OCI-LY7 (cell line): ENCODE data around the gene MAPK8IP3. TPM values are rescaled to one million over a fixed set of nuclear protein-coding genes. Genes with fewer than 3 reads are reported as not detected.

Source experiments
- BruUV-seq: library from RNA; stranded (reverse); fragments of 400-500 nt; replicated peaks from 2 replicates; lab custom pipeline; 2021; lab: Mats Ljungman, UMichigan
- CTCF ChIA-PET: fragments of 300-600 bp; sonication (Branson Sonifier 250); formaldehyde crosslinking; loops from one replicate; lab custom pipeline; 2022; ENCODE audit warnings: antibody characterized with exemption; ENCODE audit not compliant: unreplicated experiment; lab: Charles Lee
- POLR2A ChIA-PET: fragments of 300-600 bp; sonication (Branson Sonifier 250); formaldehyde crosslinking; loops from one replicate; lab custom pipeline; 2022; ENCODE audit warnings: antibody characterized with exemption; lab: Charles Lee
- DNase-seq: peaks from one replicate; pipeline ENCODE4 v3.0.0-alpha.2; 2015; ENCODE audit warnings: low spot score
- H2AFZ ChIP-seq: fragments of 200-600 bp; sonication (generic), shearing (Covaris generic); 2 replicates; pipeline ENCODE4 v1.6.1; 2014; ENCODE audit warnings: mild to moderate bottlenecking, antibody characterized with exemption, low read length, moderate library complexity
- H3K27ac ChIP-seq: fragments of 200-600 bp; sonication (generic); 2 replicates; pipeline ENCODE4 v1.5.1; 2014; ENCODE audit warnings: mixed run types, low read depth, mild to moderate bottlenecking, moderate library complexity, low read length, inconsistent platforms; ENCODE audit not compliant: poor library complexity, severe bottlenecking
- H3K36me3 ChIP-seq: fragments of 200-600 bp; sonication (generic); 2 replicates; pipeline ENCODE4 v1.6.1; 2014; ENCODE audit warnings: mild to moderate bottlenecking, antibody characterized with exemption, low read length, moderate library complexity, mixed read lengths; ENCODE audit not compliant: insufficient read depth
- H3K4me1 ChIP-seq: fragments of 200-600 bp; sonication (generic); 2 replicates; pipeline ENCODE4 v1.5.1; 2014; ENCODE audit warnings: mild to moderate bottlenecking, low read length; ENCODE audit not compliant: insufficient read depth, poor library complexity, severe bottlenecking
- H3K4me2 ChIP-seq: fragments of 200-600 bp; sonication (generic); 2 replicates; pipeline ENCODE4 v1.6.1; 2014; ENCODE audit warnings: mild to moderate bottlenecking, low read length
- H3K4me3 ChIP-seq: fragments of 200-600 bp; sonication (generic); 2 replicates; pipeline ENCODE4 v1.5.1; 2014; ENCODE audit warnings: mild to moderate bottlenecking, low read depth, low read length; ENCODE audit not compliant: poor library complexity, severe bottlenecking
- H3K79me2 ChIP-seq: fragments of 200-600 bp; sonication (generic); 2 replicates; pipeline ENCODE4 v1.6.1; 2016; ENCODE audit warnings: low read depth, mild to moderate bottlenecking, low read length, moderate library complexity, mixed read lengths; ENCODE audit not compliant: insufficient read depth
- H3K9me2 ChIP-seq: fragments of 200-600 bp; sonication (generic); 2 replicates; pipeline ENCODE4 v1.6.1; 2016; ENCODE audit warnings: mild to moderate bottlenecking, low read length, mixed read lengths; ENCODE audit not compliant: insufficient read depth
- H3K9me3 ChIP-seq: fragments of 200-600 bp; sonication (generic); 2 replicates; pipeline ENCODE4 v1.6.1; 2014; ENCODE audit warnings: mild to moderate bottlenecking, mixed run types, low read length, mixed read lengths
- H4K20me1 ChIP-seq: fragments of 200-600 bp; sonication (generic); 2 replicates; pipeline ENCODE4 v1.6.1; 2014; ENCODE audit warnings: mild to moderate bottlenecking, antibody characterized with exemption, low read length, moderate library complexity, mixed read lengths; ENCODE audit not compliant: insufficient read depth
- CTCF ChIP-seq: fragments of 200-600 bp; sonication (generic); conservative IDR thresholded peaks from 2 replicates; pipeline ENCODE4 v1.5.1; 2014; ENCODE audit warnings: mild to moderate bottlenecking, antibody characterized with exemption, low read length, moderate library complexity, mixed read lengths
- EZH2phosphoT487 ChIP-seq: fragments of 200-600 bp; sonication (generic); IDR thresholded peaks from 2 replicates; pipeline ENCODE4 v1.6.1; 2018; ENCODE audit warnings: low read depth, borderline replicate concordance, mild to moderate bottlenecking, mixed run types, antibody characterized with exemption, low read length, moderate library complexity, mixed read lengths
- intact Hi-C: fragments of 100-400 bp; cut with micrococcal nuclease; formaldehyde crosslinking; loops from one replicate; pipeline ENCODE4 v1.10.0; 2022; ENCODE audit not compliant: unreplicated experiment
- total RNA-seq, 2 experiments: library from RNA; depleted of rRNA in 1 of 2; stranded (reverse); fragments of >200 nt in 1 of 2; shearing (Covaris generic) in 1 of 2; gene quantifications; 2 replicates each; pipeline ENCODE4 v1.2.3, GENCODE V29; 2014 to 2022

The MAPK8IP3 gene
- total RNA-seq, 2 experiments from 2014 or later, result 114 to 130 TPM

GRCh38 chr16:1743376-1744337 is 37.7 kb downstream of the MAPK8IP3 start:
- CTCF ChIA-PET, result no interaction called here
- POLR2A ChIA-PET, result no interaction called here
- H3K4me3 ChIP-seq, result no peak overlapping the region
- intact Hi-C loops, result no loop called here
- no peaks in the 10 kb centered on the region for H3K9me2 ChIP-seq
- no peak for TF ChIP-seq CTCF
- TF ChIP-seq EZH2phosphoT487, result no peak
- H3K36me3 ChIP-seq, result peaks cover 44% of the 10 kb centered on the region; the same call in 1 of the 2 replicates
- H3K79me2 ChIP-seq, result no peaks in the 10 kb centered on the region
- no peak for DNase-seq
- no peak overlapping the region for H2AFZ ChIP-seq
- H3K27ac ChIP-seq, result no peak overlapping the region
- no peaks in the 10 kb centered on the region for H3K4me1 ChIP-seq
- TSS peak; percentile 52 for BruUV-seq
- H3K4me2 ChIP-seq, result no peak overlapping the region
- 0 out of 2 replicates have a peak, but pooled peaks cover 8% of the 10 kb centered on the region for H3K9me3 ChIP-seq
- H4K20me1 ChIP-seq, result no peaks in the 10 kb centered on the region

DNA sequence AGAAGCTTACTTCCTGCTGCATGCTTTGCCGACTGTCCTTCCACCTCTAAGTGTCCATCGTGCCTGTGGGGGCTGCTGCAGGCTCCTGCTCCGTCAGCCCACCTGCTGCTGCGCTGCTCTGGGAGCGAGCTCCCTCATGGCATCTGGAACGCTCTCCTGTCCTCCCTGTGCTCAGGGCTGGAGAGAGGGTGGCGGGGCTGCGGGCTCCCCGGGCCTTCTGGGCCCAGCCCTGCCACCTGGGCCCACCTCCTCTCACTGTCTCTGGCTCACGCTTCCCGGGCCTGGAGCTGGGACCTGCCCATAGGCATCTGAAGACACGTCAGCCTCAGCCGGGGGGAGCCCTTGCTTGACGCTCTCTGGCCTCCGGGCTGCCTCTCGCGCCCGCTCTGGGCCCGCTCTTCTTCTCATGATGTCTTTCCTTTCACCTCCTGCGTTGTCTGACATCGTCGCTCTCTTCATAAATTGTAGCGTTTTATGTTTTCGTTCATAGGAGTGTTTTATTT is 38.4 kb downstream of the MAPK8IP3 start:
- Histone ChIP-seq H3K9me3 (0 out of 2 replicates have a peak, but pooled peaks cover 4% of the 10 kb centered on the region), H3K4me1 (no peaks in the 10 kb centered on the region), H4K20me1 (no peaks in the 10 kb centered on the region), H3K4me2 (no peak overlapping the region), H2AFZ (no peak overlapping the region), H3K36me3 (peaks cover 50% of the 10 kb centered on the region; the same call in 1 of the 2 replicates), H3K27ac (no peak overlapping the region), H3K79me2 (no peaks in the 10 kb centered on the region), H3K4me3 (no peak overlapping the region), H3K9me2 (no peaks in the 10 kb centered on the region)
- ChIA-PET POLR2A (interaction anchor here (0.5 kb wide), 1 partner anchor 62 kb away, joined by 3 read pairs; no protein-coding TSS in a partner anchor), CTCF (no interaction called here)
- BruUV-seq, result no TSS peak
- no peak for DNase-seq
- intact Hi-C loops, result no loop called here
- TF ChIP-seq CTCF, result no peak
- TF ChIP-seq EZH2phosphoT487, result no peak
